MM.1S (cell line): Measurements from ENCODE around the gene HDAC5.

Experiments used
- DNase-seq: peaks from one replicate; pipeline ENCODE4 v3.0.0-alpha.2; 2015
- H2AFZ ChIP-seq: fragments of 300-600 bp; sonication (generic); 2 replicates; pipeline ENCODE4 v1.6.0; 2016; ENCODE audit warnings: antibody characterized with exemption, low read length
- H3F3A ChIP-seq: fragments of 300-600 bp; sonication (generic); 2 replicates; pipeline ENCODE4 v1.6.1; 2016; ENCODE audit warnings: mild to moderate bottlenecking, antibody characterized with exemption, low read length, moderate library complexity, mixed read lengths; ENCODE audit not compliant: insufficient read depth
- H3K27ac ChIP-seq: fragments of 300-600 bp; sonication (generic); 2 replicates; pipeline ENCODE4 v1.5.1; 2016; ENCODE audit warnings: mild to moderate bottlenecking, low read length
- H3K27me3 ChIP-seq: fragments of 300-600 bp; sonication (generic); replicated peaks from 2 replicates; pipeline ENCODE4 v1.6.0; 2016; ENCODE audit warnings: low read length; ENCODE audit not compliant: insufficient read depth
- H3K36me3 ChIP-seq: fragments of 300-600 bp; sonication (generic); replicated peaks from 2 replicates; pipeline ENCODE4 v1.6.1; 2016; ENCODE audit warnings: mild to moderate bottlenecking, low read length, mixed read lengths; ENCODE audit not compliant: insufficient read depth
- H3K4me1 ChIP-seq: fragments of 300-600 bp; sonication (generic); 2 replicates; pipeline ENCODE4 v1.6.1; 2016; ENCODE audit warnings: low read length, mixed read lengths
- H3K4me2 ChIP-seq: fragments of 300-600 bp; sonication (generic); 2 replicates; pipeline ENCODE4 v1.6.0; 2016; ENCODE audit warnings: low read depth, low read length
- H3K4me3 ChIP-seq: fragments of 300-600 bp; sonication (generic); 2 replicates; pipeline ENCODE4 v1.5.1; 2016; ENCODE audit warnings: low read length, mixed read lengths
- H3K79me2 ChIP-seq: fragments of 300-600 bp; sonication (generic); 2 replicates; pipeline ENCODE4 v1.6.1; 2016; ENCODE audit warnings: mixed run types, low read length, mixed read lengths
- H3K9ac ChIP-seq: fragments of 300-600 bp; sonication (generic); 2 replicates; pipeline ENCODE4 v1.6.1; 2016; ENCODE audit warnings: low read length, mixed read lengths
- H3K9me2 ChIP-seq: fragments of 300-600 bp; sonication (generic); replicated peaks from 2 replicates; pipeline ENCODE4 v1.6.1; 2016; ENCODE audit warnings: mild to moderate bottlenecking, low read length, mixed read lengths; ENCODE audit not compliant: insufficient read depth
- H3K9me3 ChIP-seq: fragments of 300-600 bp; sonication (generic); replicated peaks from 2 replicates; pipeline ENCODE4 v1.6.1; 2016; ENCODE audit warnings: mild to moderate bottlenecking, low read length, mixed read lengths; ENCODE audit not compliant: insufficient read depth
- H4K20me1 ChIP-seq: fragments of 300-600 bp; sonication (generic); 2 replicates; pipeline ENCODE4 v1.6.1; 2016; ENCODE audit warnings: mild to moderate bottlenecking, low read length, moderate library complexity, mixed read lengths; ENCODE audit not compliant: insufficient read depth
- CTCF ChIP-seq: fragments of 300-600 bp; sonication (generic); IDR thresholded peaks from 2 replicates; pipeline ENCODE4 v1.5.1; 2016; ENCODE audit warnings: antibody characterized with exemption, low read length, mixed read lengths
- EZH2 ChIP-seq: fragments of 300-600 bp; sonication (generic); optimal IDR thresholded peaks from 2 replicates; pipeline ENCODE3; 2017; ENCODE audit warnings: low read depth, mild to moderate bottlenecking, antibody characterized with exemption, low read length, mixed read lengths
- EZH2phosphoT487 ChIP-seq: fragments of 300-600 bp; sonication (generic); IDR thresholded peaks from 2 replicates; pipeline ENCODE4 v1.6.1; 2018; ENCODE audit warnings: antibody characterized with exemption, low read length

Gene HDAC5

GRCh38 chr17:44077595-44077909, 45.9 kb downstream of the HDAC5 start:
- Histone ChIP-seq H3K79me2 (peaks cover 11% of the 10 kb centered on the region), H3K9ac (no peak overlapping the region), H3K36me3 (no peaks in the 10 kb centered on the region), H3K9me2 (no peaks in the 10 kb centered on the region), H3K27ac (no peak overlapping the region), H3K9me3 (no peaks in the 10 kb centered on the region), H3K4me2 (no peak overlapping the region), H2AFZ (no peak overlapping the region), H3K27me3 (no peaks in the 10 kb centered on the region), H3K4me3 (no peak overlapping the region), H4K20me1 (no peaks in the 10 kb centered on the region), H3F3A (no peaks in the 10 kb centered on the region), H3K4me1 (no peaks in the 10 kb centered on the region)
- DNase-seq: no peak
- TF ChIP-seq EZH2: no peak
- TF ChIP-seq CTCF: no peak
- TF ChIP-seq EZH2phosphoT487: no peak

GRCh38 chr17:44076716-44077594, 46.5 kb downstream of the HDAC5 start:
- no peak overlapping the region for H3K4me2 ChIP-seq
- no peak overlapping the region for H2AFZ ChIP-seq
- no peak for TF ChIP-seq EZH2phosphoT487
- no peak for TF ChIP-seq EZH2
- TF ChIP-seq CTCF: no peak
- peaks cover 2% of the 10 kb centered on the region for H3K4me1 ChIP-seq
- H3K79me2 ChIP-seq: peaks cover 14% of the 10 kb centered on the region
- no peak overlapping the region for H3K4me3 ChIP-seq
- no peak overlapping the region for H3K9ac ChIP-seq
- no peak overlapping the region for H3K27ac ChIP-seq
- no peaks in the 10 kb centered on the region for H3K9me2 ChIP-seq
- DNase-seq: no peak
- H3F3A ChIP-seq: no peaks in the 10 kb centered on the region
- H3K36me3 ChIP-seq: no peaks in the 10 kb centered on the region
- no peaks in the 10 kb centered on the region for H3K9me3 ChIP-seq
- no peaks in the 10 kb centered on the region for H3K27me3 ChIP-seq
- no peaks in the 10 kb centered on the region for H4K20me1 ChIP-seq

GRCh38 chr17:44075598-44076293, 47.7 kb downstream of the HDAC5 start:
- Histone ChIP-seq H3K9me2 (no peaks in the 10 kb centered on the region), H3K4me2 (no peak overlapping the region), H3K4me3 (no peak overlapping the region), H3K27ac (no peak overlapping the region), H3K27me3 (no peaks in the 10 kb centered on the region), H3K4me1 (peaks cover 6% of the 10 kb centered on the region), H2AFZ (no peak overlapping the region), H4K20me1 (no peaks in the 10 kb centered on the region), H3K79me2 (peaks cover 25% of the 10 kb centered on the region), H3K9me3 (no peaks in the 10 kb centered on the region), H3F3A (peaks cover 11% of the 10 kb centered on the region), H3K36me3 (no peaks in the 10 kb centered on the region), H3K9ac (no peak overlapping the region)
- DNase-seq: no peak
- TF ChIP-seq CTCF (no peak), EZH2 (no peak), EZH2phosphoT487 (no peak)
